GM12878 (cell line): ENCODE results near the gene RAD51B. TPM values are rescaled to one million over a fixed set of nuclear protein-coding genes. Genes with fewer than 3 reads are reported as not detected.

Experiments used
- ATAC-seq: fragments of 200-7000 bp; cut with Tn5 transposase; 3 replicates; pipeline ENCODE4 v1.9.1; 2020; ENCODE audit warnings: mild to moderate bottlenecking, moderate library complexity
- BruUV-seq: library from RNA; stranded (reverse); fragments of 400-500 nt; replicated peaks from 2 replicates; lab custom pipeline; 2021; lab: Mats Ljungman, UMichigan
- CTCF ChIA-PET: fragments of 300-600 bp; sonication (Branson Sonifier 250); formaldehyde crosslinking; extraction: SDS; loops from one replicate; lab custom pipeline; 2021; ENCODE audit warnings: inconsistent platforms; lab: Yijun Ruan, JAX
- POLR2A ChIA-PET: fragments of 350-600 bp; formaldehyde crosslinking; extraction: SDS; loops from one replicate; lab custom pipeline; 2021; ENCODE audit warnings: inconsistent platforms; lab: Charles Lee
- RAD21 ChIA-PET: fragments of 300-600 bp; sonication (Branson Sonifier 250); formaldehyde crosslinking; loops from one replicate; lab custom pipeline; 2023; ENCODE audit warnings: antibody characterized with exemption; ENCODE audit not compliant: unreplicated experiment; lab: Charles Lee
- SMC1A ChIA-PET: fragments of 300-600 bp; sonication (Branson Sonifier 250); formaldehyde crosslinking; loops from one replicate; lab custom pipeline; 2023; ENCODE audit not compliant: unreplicated experiment, uncharacterized antibody; lab: Charles Lee
- DNase-seq: peaks from one replicate; pipeline ENCODE4 v3.0.0-alpha.2; 2011; ENCODE audit warnings: low read depth, low spot score
- FAIRE-seq: peaks from 3 replicates; lab custom pipeline; 2011; peaks lifted over from hg19 to GRCh38; lab: Jason Lieb, UNC
- H2AFZ ChIP-seq: 2 replicates; pipeline ENCODE4 v1.6.0; 2011; ENCODE audit warnings: low read depth, low read length, control low read depth; ENCODE audit not compliant: control insufficient read depth
- H3K27ac ChIP-seq: 2 replicates; pipeline ENCODE4 v1.5.1; 2011; ENCODE audit warnings: control low read depth; ENCODE audit not compliant: control insufficient read depth, insufficient read depth
- H3K27me3 ChIP-seq, 2 experiments: replicated peaks in 1 of 2; 2 replicates each; pipeline versions ENCODE4 v1.6.0 to v1.6.1; 2011; ENCODE audit warnings: low read length in 1 of 2; ENCODE audit not compliant: control insufficient read depth in 2 of 2, insufficient read depth in 2 of 2
- H3K36me3 ChIP-seq, 2 experiments: 2 replicates each; pipeline ENCODE4 v1.5.1; 2011; ENCODE audit warnings: low read length in 1 of 2; ENCODE audit not compliant: control insufficient read depth in 2 of 2, insufficient read depth in 2 of 2
- H3K4me1 ChIP-seq: 2 replicates; pipeline ENCODE4 v1.6.1; 2011; ENCODE audit warnings: mild to moderate bottlenecking, low read length, moderate library complexity, mixed read lengths; ENCODE audit not compliant: control insufficient read depth, insufficient read depth
- H3K4me2 ChIP-seq: 2 replicates; pipeline ENCODE4 v1.6.0; 2011; ENCODE audit warnings: control low read depth; ENCODE audit not compliant: control insufficient read depth, insufficient read depth
- H3K4me3 ChIP-seq: fragments of 200-600 bp; sonication (generic); 2 replicates; pipeline ENCODE4 v1.5.1; 2016
- H3K79me2 ChIP-seq: 2 replicates; pipeline ENCODE4 v1.6.0; 2011; ENCODE audit warnings: low read length; ENCODE audit not compliant: control insufficient read depth, insufficient read depth
- H3K9ac ChIP-seq: 2 replicates; pipeline ENCODE4 v1.8.0; 2011; ENCODE audit warnings: low read length, control low read depth, mixed read lengths; ENCODE audit not compliant: control insufficient read depth, insufficient read depth
- H3K9me3 ChIP-seq: replicated peaks from 3 replicates; pipeline ENCODE4 v1.5.1; 2011; ENCODE audit warnings: mild to moderate bottlenecking, low read length; ENCODE audit not compliant: control insufficient read depth, insufficient read depth
- H4K20me1 ChIP-seq: 2 replicates; pipeline ENCODE4 v1.6.0; 2011; ENCODE audit not compliant: control insufficient read depth, insufficient read depth
- CBFB ChIP-seq: IDR thresholded peaks from 2 replicates; pipeline ENCODE4 v1.6.1; 2016; ENCODE audit warnings: antibody characterized with exemption, low read depth
- CREM ChIP-seq: IDR thresholded peaks from 2 replicates; pipeline ENCODE4 v1.6.1; 2014; ENCODE audit warnings: antibody characterized with exemption, low read depth
- DPF2 ChIP-seq: fragments of 450-650 bp; IDR thresholded peaks from 2 replicates; pipeline ENCODE4 v1.6.1; 2017; ENCODE audit warnings: mild to moderate bottlenecking
- ESRRA ChIP-seq: IDR thresholded peaks from 2 replicates; pipeline ENCODE4 v1.6.1; 2012; ENCODE audit warnings: mild to moderate bottlenecking, low read length, improper control_type of control experiment
- IKZF2 ChIP-seq, 2 experiments: fragments of 450-650 bp; IDR thresholded peaks; 2 replicates each; pipeline ENCODE4 v1.6.1; 2017; ENCODE audit warnings: mild to moderate bottlenecking in 2 of 2, moderate library complexity in 2 of 2
- IRF4 ChIP-seq: IDR thresholded peaks from 2 replicates; pipeline ENCODE4 v1.6.1; 2011; ENCODE audit warnings: low read depth, low read length
- RBBP5 ChIP-seq: fragments of 200-600 bp; sonication (generic); conservative IDR thresholded peaks from 2 replicates; pipeline ENCODE4 v1.6.1; 2016
- RUNX3 ChIP-seq: IDR thresholded peaks from 2 replicates; pipeline ENCODE4 v1.6.1; 2012; ENCODE audit warnings: low read length, inconsistent platforms
- SP1 ChIP-seq: IDR thresholded peaks from one replicate; pipeline ENCODE4 v1.6.1; 2011; ENCODE audit warnings: low read depth, low read length
- ZSCAN29 ChIP-seq: fragments of 450-650 bp; IDR thresholded peaks from 2 replicates; pipeline ENCODE4 v1.6.1; 2017; ENCODE audit warnings: mild to moderate bottlenecking, moderate library complexity
- WGBS: methylation state at CpG from one replicate; pipeline ENCODE4 v1.1.6; 2016; ENCODE audit warnings: low lambda C conversion rate; ENCODE audit not compliant: insufficient replicate concordance, insufficient coverage; ENCODE audit errors: missing lambda C conversion rate; 5-methylcytosine and 5-hydroxymethylcytosine counted together
- in situ Hi-C: fragments of 300-500 bp; cut with MboI; formaldehyde crosslinking; loops from 9 replicates; pipeline ENCODE4 v1.14.3; 2018; ENCODE audit warnings: mixed read lengths
- intact Hi-C: fragments of 100-400 bp; cut with micrococcal nuclease; formaldehyde crosslinking; loops from one replicate; pipeline ENCODE4 v1.14.2; 2022; ENCODE audit not compliant: unreplicated experiment
- polyA plus RNA-seq, 11 experiments: library from polyadenylated mRNA; depleted of rRNA in 4 of 11; unstranded in 6 of 11; stranded (reverse) in 5 of 11; fragments of >200 nt; fragmentation: Nextera tagmentation in 4 of 11; fragmentation: Illumina TruSeq in 1 of 11; extraction: Ambion mirVana in 4 of 11; extraction: Trizol in 1 of 11; gene quantifications; 1 replicate in 1 of 11; 2 replicates in 10 of 11; pipeline versions ENCODE4 v1.2.1 to v1.2.3, GENCODE V29; 2011 to 2016; ENCODE audit warnings: inconsistent platforms in 2 of 11, missing spikeins in 2 of 11, low read depth in 1 of 11
- total RNA-seq, 4 experiments: library from RNA; depleted of rRNA in 3 of 4; stranded (reverse); fragments of >200 nt in 3 of 4; fragmentation: Illumina TruSeq in 1 of 4; extraction: Trizol in 1 of 4; gene quantifications; 2 replicates each; pipeline versions ENCODE4 v1.2.1 to v1.2.3, GENCODE V29; 2013 to 2021
- TF ChIP-seq, protein P1 (sequence below): fragments of 450-650 bp; IDR thresholded peaks from 2 replicates; pipeline ENCODE4 v1.6.1; 2016; ENCODE audit warnings: mild to moderate bottlenecking, moderate library complexity, borderline replicate concordance
- TF ChIP-seq, protein P2 (sequence below): fragments of 450-650 bp; IDR thresholded peaks from 2 replicates; pipeline ENCODE4 v1.6.1; 2018; ENCODE audit warnings: mild to moderate bottlenecking, low read depth, moderate library complexity; ENCODE audit not compliant: partially characterized antibody

Gene RAD51B
- total and polyA plus RNA-seq, 10 of the 15 experiments (the other 5 are each of a cell fraction or from before 2014, with no cell fraction given) = 9.8 to 26.8 (median 21.3) TPM

DNA sequence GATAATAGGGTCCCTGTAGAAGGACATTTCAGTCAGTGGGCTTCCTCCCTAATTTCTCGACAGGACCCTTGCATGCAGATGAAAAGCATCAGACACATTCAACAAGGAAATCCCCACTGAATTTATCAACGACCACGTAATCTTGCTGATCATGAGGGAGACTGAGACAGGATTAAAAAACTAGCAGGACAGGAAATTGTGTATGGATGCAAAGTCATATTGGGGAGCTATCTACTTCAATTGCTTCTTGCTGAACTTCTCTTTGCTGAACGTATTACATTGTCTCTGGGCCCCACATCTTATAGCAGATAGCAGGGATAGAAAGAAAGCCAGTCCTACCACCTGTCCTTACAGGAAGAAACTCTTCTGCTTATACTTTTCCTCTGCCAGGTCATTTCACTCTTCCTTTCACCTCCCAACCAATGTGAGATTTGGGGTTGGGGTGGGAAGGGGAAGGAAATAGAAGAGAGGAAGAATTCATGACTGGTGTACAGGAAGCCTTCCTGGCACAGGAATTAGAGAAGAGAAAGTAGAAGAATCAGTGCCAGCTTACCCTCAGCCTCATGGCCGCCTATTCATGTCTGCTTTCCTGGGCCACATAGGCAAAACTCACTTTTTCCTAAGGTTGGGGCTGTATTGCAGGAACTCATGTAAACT, 640.0 kb downstream of the RAD51B start (continued):
- TF ChIP-seq, protein P1, sequence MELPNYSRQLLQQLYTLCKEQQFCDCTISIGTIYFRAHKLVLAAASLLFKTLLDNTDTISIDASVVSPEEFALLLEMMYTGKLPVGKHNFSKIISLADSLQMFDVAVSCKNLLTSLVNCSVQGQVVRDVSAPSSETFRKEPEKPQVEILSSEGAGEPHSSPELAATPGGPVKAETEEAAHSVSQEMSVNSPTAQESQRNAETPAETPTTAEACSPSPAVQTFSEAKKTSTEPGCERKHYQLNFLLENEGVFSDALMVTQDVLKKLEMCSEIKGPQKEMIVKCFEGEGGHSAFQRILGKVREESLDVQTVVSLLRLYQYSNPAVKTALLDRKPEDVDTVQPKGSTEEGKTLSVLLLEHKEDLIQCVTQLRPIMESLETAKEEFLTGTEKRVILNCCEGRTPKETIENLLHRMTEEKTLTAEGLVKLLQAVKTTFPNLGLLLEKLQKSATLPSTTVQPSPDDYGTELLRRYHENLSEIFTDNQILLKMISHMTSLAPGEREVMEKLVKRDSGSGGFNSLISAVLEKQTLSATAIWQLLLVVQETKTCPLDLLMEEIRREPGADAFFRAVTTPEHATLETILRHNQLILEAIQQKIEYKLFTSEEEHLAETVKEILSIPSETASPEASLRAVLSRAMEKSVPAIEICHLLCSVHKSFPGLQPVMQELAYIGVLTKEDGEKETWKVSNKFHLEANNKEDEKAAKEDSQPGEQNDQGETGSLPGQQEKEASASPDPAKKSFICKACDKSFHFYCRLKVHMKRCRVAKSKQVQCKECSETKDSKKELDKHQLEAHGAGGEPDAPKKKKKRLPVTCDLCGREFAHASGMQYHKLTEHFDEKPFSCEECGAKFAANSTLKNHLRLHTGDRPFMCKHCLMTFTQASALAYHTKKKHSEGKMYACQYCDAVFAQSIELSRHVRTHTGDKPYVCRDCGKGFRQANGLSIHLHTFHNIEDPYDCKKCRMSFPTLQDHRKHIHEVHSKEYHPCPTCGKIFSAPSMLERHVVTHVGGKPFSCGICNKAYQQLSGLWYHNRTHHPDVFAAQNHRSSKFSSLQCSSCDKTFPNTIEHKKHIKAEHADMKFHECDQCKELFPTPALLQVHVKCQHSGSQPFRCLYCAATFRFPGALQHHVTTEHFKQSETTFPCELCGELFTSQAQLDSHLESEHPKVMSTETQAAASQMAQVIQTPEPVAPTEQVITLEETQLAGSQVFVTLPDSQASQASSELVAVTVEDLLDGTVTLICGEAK = no peak
- TF ChIP-seq CBFB (no peak), IKZF2 (IDR thresholded peaks at IDR 0.05) (no peak), ZSCAN29 (no peak), RUNX3 (no peak), ESRRA (no peak), SP1 (no peak), DPF2 (no peak)

DNA sequence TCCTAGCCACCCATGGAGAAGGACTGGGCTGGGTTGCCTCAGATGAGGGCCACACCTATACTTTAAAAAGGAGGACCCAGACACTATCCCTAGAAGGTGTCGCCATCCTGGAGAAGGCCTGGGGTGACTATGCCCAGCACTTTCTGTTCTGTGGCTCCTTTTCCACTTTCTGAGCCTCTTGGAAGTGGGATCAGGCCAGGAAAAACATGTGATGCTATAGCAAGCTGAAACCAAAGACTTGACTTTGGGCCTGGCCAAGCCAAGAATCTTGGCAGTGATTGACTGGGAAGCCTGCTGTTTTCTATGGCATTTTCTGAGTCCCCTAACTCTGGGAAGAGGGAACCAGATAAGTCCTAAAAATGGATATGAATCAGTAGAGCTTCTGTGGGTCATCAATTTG, 641.0 kb downstream of the RAD51B start:
- no peak overlapping the region for H3K4me2 ChIP-seq
- no peaks in the 10 kb centered on the region for H3K27me3 ChIP-seq
- no peak for FAIRE-seq
- no peak for ATAC-seq
- no peak overlapping the region for H2AFZ ChIP-seq
- intact Hi-C loops (no loop called here), in situ Hi-C loops (no loop called here)
- RAD21 ChIA-PET = interaction anchor here (0.7 to 1.0 kb wide), 3 partner anchors 9 to 59 kb away, joined by 3 to 4 read pairs (median 3); no protein-coding TSS in a partner anchor
- SMC1A ChIA-PET = interaction anchor here (1.1 to 2.2 kb wide), 6 partner anchors 9 to 24 kb away, joined by 3 to 14 read pairs (median 4); no protein-coding TSS in a partner anchor
- no peaks in the 10 kb centered on the region for H4K20me1 ChIP-seq
- no peaks in the 10 kb centered on the region; the same call in 2 of the 3 replicates for H3K9me3 ChIP-seq
- no peak overlapping the region for H3K9ac ChIP-seq
- no peaks in the 10 kb centered on the region for H3K4me1 ChIP-seq
- H3K4me3 ChIP-seq = no peak overlapping the region
- POLR2A ChIA-PET = interaction anchor here (0.6 to 1.1 kb wide), 5 partner anchors 9 to 43 kb away, joined by 3 to 6 read pairs (median 3); no protein-coding TSS in a partner anchor
- H3K36me3 ChIP-seq = no peaks in the 10 kb centered on the region; a peak in 1 of 4 replicates
- no peaks in the 10 kb centered on the region for H3K79me2 ChIP-seq
- WGBS = 100% methylated on average over 1 of the region's 1 CpG
- H3K27ac ChIP-seq = no peak overlapping the region
- no peak for DNase-seq
- BruUV-seq = no TSS peak
- CTCF ChIA-PET = interaction anchor here (0.9 to 1.3 kb wide), 2 partner anchors 16 to 382 kb away, joined by 3 read pairs; no protein-coding TSS in a partner anchor
- TF ChIP-seq, protein P2, sequence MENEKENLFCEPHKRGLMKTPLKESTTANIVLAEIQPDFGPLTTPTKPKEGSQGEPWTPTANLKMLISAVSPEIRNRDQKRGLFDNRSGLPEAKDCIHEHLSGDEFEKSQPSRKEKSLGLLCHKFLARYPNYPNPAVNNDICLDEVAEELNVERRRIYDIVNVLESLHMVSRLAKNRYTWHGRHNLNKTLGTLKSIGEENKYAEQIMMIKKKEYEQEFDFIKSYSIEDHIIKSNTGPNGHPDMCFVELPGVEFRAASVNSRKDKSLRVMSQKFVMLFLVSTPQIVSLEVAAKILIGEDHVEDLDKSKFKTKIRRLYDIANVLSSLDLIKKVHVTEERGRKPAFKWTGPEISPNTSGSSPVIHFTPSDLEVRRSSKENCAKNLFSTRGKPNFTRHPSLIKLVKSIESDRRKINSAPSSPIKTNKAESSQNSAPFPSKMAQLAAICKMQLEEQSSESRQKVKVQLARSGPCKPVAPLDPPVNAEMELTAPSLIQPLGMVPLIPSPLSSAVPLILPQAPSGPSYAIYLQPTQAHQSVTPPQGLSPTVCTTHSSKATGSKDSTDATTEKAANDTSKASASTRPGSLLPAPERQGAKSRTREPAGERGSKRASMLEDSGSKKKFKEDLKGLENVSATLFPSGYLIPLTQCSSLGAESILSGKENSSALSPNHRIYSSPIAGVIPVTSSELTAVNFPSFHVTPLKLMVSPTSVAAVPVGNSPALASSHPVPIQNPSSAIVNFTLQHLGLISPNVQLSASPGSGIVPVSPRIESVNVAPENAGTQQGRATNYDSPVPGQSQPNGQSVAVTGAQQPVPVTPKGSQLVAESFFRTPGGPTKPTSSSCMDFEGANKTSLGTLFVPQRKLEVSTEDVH = no peak
- TF ChIP-seq CREM = no peak
- no peak for TF ChIP-seq RBBP5
- no peak for TF ChIP-seq IRF4
